H9 (cell line): ENCODE results near the gene SATB2. TPM values are rescaled to one million over a fixed set of nuclear protein-coding genes. Genes with fewer than 3 reads are reported as not detected.

ENCODE experiments used
- DNase-seq: peaks from one replicate; pipeline ENCODE4 v3.0.0-alpha.2; 2017
- H2AFZ ChIP-seq: one replicate; pipeline ENCODE4 v1.6.1; 2013; ENCODE audit warnings: mild to moderate bottlenecking, low read length, control low read depth, moderate library complexity
- H2AK5ac ChIP-seq: 2 replicates; pipeline ENCODE4 v1.6.1; 2013; ENCODE audit warnings: low read length, control low read depth, mixed read lengths; ENCODE audit not compliant: insufficient read length
- H2BK120ac ChIP-seq: one replicate; pipeline ENCODE4 v1.6.1; 2013; ENCODE audit warnings: low read depth, mild to moderate bottlenecking, low read length, control low read depth, inconsistent platforms; ENCODE audit not compliant: poor library complexity, severe bottlenecking
- H2BK12ac ChIP-seq: 2 replicates; pipeline ENCODE4 v1.6.1; 2013; ENCODE audit warnings: low read length, control low read depth, mixed read lengths, low read depth; ENCODE audit not compliant: insufficient read length
- H2BK15ac ChIP-seq: 2 replicates; pipeline ENCODE4 v1.6.1; 2013; ENCODE audit warnings: low read depth, low read length, control low read depth
- H2BK20ac ChIP-seq: one replicate; pipeline ENCODE4 v1.6.1; 2013; ENCODE audit warnings: low read depth, mild to moderate bottlenecking, low read length, control low read depth, inconsistent platforms; ENCODE audit not compliant: poor library complexity, severe bottlenecking
- H2BK5ac ChIP-seq: 2 replicates; pipeline ENCODE4 v1.6.1; 2013; ENCODE audit warnings: low read length, control low read depth, mixed read lengths; ENCODE audit not compliant: insufficient read length
- H3K14ac ChIP-seq: 2 replicates; pipeline ENCODE4 v1.6.1; 2013; ENCODE audit warnings: low read length, control low read depth; ENCODE audit not compliant: insufficient read depth
- H3K18ac ChIP-seq: 2 replicates; pipeline ENCODE4 v1.6.1; 2013; ENCODE audit warnings: low read depth, mild to moderate bottlenecking, mixed read lengths, low read length, control low read depth; ENCODE audit not compliant: insufficient read length
- H3K23ac ChIP-seq: 2 replicates; pipeline ENCODE4 v1.6.1; 2013; ENCODE audit warnings: low read length, control low read depth, mixed read lengths, low read depth; ENCODE audit not compliant: insufficient read length
- H3K23me2 ChIP-seq: 2 replicates; pipeline ENCODE4 v1.6.1; 2013; ENCODE audit warnings: low read depth, mild to moderate bottlenecking, mixed read lengths, low read length, control low read depth; ENCODE audit not compliant: insufficient read length, poor library complexity, severe bottlenecking
- H3K27ac ChIP-seq: 2 replicates; pipeline ENCODE4 v1.5.1; 2013; ENCODE audit warnings: low read length, control low read depth, mixed read lengths, low read depth; ENCODE audit not compliant: insufficient read length
- H3K27me3 ChIP-seq: 2 replicates; pipeline ENCODE4 v1.6.1; 2013; ENCODE audit warnings: low read length, control low read depth, inconsistent platforms; ENCODE audit not compliant: insufficient read depth
- H3K4ac ChIP-seq: 2 replicates; pipeline ENCODE4 v1.6.1; 2013; ENCODE audit warnings: low read depth, mild to moderate bottlenecking, control low read depth, inconsistent platforms, low read length, moderate library complexity
- H3K4me1 ChIP-seq: 2 replicates; pipeline ENCODE4 v1.6.1; 2013; ENCODE audit warnings: low read length, control low read depth, inconsistent platforms; ENCODE audit not compliant: insufficient read depth
- H3K4me2 ChIP-seq: 2 replicates; pipeline ENCODE4 v1.6.1; 2013; ENCODE audit warnings: low read length, control low read depth, mixed read lengths; ENCODE audit not compliant: insufficient read length, insufficient read depth
- H3K56ac ChIP-seq: 2 replicates; pipeline ENCODE4 v1.6.1; 2013; ENCODE audit warnings: low read depth, mild to moderate bottlenecking, mixed read lengths, low read length, control low read depth; ENCODE audit not compliant: insufficient read length
- H3K79me1 ChIP-seq: 2 replicates; pipeline ENCODE4 v1.6.1; 2013; ENCODE audit warnings: low read depth, mild to moderate bottlenecking, moderate library complexity, low read length, control low read depth, inconsistent platforms; ENCODE audit not compliant: insufficient read depth, poor library complexity, severe bottlenecking
- H3K79me2 ChIP-seq: 2 replicates; pipeline ENCODE4 v1.6.1; 2013; ENCODE audit warnings: low read length, control low read depth, inconsistent platforms; ENCODE audit not compliant: insufficient read depth
- H3K9ac ChIP-seq: 2 replicates; pipeline ENCODE4 v1.6.1; 2013; ENCODE audit warnings: low read length, control low read depth, mixed read lengths; ENCODE audit not compliant: insufficient read length; ENCODE audit errors: extremely low read depth
- H3K9me3 ChIP-seq: one replicate; pipeline ENCODE4 v1.6.1; 2013; ENCODE audit warnings: low read depth, low read length, inconsistent platforms; ENCODE audit not compliant: control insufficient read depth
- H3T11ph ChIP-seq: one replicate; pipeline ENCODE4 v1.6.1; 2013; ENCODE audit warnings: mild to moderate bottlenecking, low read length, control low read depth, inconsistent platforms
- H4K20me1 ChIP-seq: one replicate; pipeline ENCODE4 v1.6.1; 2013; ENCODE audit not compliant: control insufficient read depth, insufficient read length, insufficient read depth
- H4K5ac ChIP-seq: 2 replicates; pipeline ENCODE4 v1.6.1; 2013; ENCODE audit warnings: low read depth, mild to moderate bottlenecking, mixed read lengths, low read length, control low read depth; ENCODE audit not compliant: insufficient read length
- H4K8ac ChIP-seq: replicated peaks from 2 replicates; pipeline ENCODE4 v1.6.1; 2013; ENCODE audit warnings: low read length, control low read depth, mixed read lengths, low read depth; ENCODE audit not compliant: insufficient read length
- H4K91ac ChIP-seq: 2 replicates; pipeline ENCODE4 v1.6.1; 2013; ENCODE audit warnings: low read depth, mild to moderate bottlenecking, moderate library complexity, mixed read lengths, low read length, control low read depth; ENCODE audit not compliant: insufficient read length
- H3K27ac Mint-ChIP-seq, 3 experiments: 2 replicates in 2 of 3; 3 replicates in 1 of 3; pipeline ENCODE4 v1.8.0; 2020 to 2021; ENCODE audit warnings: mixed read lengths in 3 of 3, mild to moderate bottlenecking in 1 of 3, moderate library complexity in 1 of 3
- H3K27me3 Mint-ChIP-seq: 2 replicates; pipeline ENCODE4 v1.8.0; 2021; ENCODE audit warnings: low read depth, mild to moderate bottlenecking, moderate library complexity, mixed read lengths
- H3K36me3 Mint-ChIP-seq, 3 experiments: 2 replicates in 2 of 3; 3 replicates in 1 of 3; pipeline ENCODE4 v1.8.0; 2020 to 2021; ENCODE audit warnings: low read depth in 3 of 3, mixed read lengths in 3 of 3; ENCODE audit not compliant: insufficient read depth in 1 of 3
- H3K4me1 Mint-ChIP-seq, 2 experiments: 2 replicates each; pipeline ENCODE4 v1.8.0; 2020; ENCODE audit warnings: mixed read lengths in 2 of 2
- H3K4me3 Mint-ChIP-seq, 2 experiments: 2 replicates in 1 of 2; 3 replicates in 1 of 2; pipeline ENCODE4 v1.8.0; 2020 to 2021; ENCODE audit warnings: mild to moderate bottlenecking in 2 of 2, mixed read lengths in 2 of 2, moderate library complexity in 1 of 2
- H3K9me3 Mint-ChIP-seq, 2 experiments: 2 replicates in 1 of 2; 3 replicates in 1 of 2; pipeline ENCODE4 v1.8.0; 2020; ENCODE audit warnings: mild to moderate bottlenecking in 2 of 2, mixed read lengths in 2 of 2, moderate library complexity in 1 of 2
- WGBS: extraction: QIAGEN DNeasy Blood & Tissue Kit; methylation state at CpG from one replicate; pipeline ENCODE4 v1.1.7; 2013; ENCODE audit warnings: missing lambda C conversion rate, low lambda C conversion rate, mixed read lengths; ENCODE audit not compliant: insufficient read length; ENCODE audit errors: extremely low coverage; 5-methylcytosine and 5-hydroxymethylcytosine counted together
- total RNA-seq: library from RNA; stranded (reverse); gene quantifications from 2 replicates; pipeline ENCODE4 v1.2.1, GENCODE V29; 2021
- TF ChIP-seq, protein P1 (sequence below): fragments of 200-600 bp; sonication (generic); conservative IDR thresholded peaks from 3 replicates; pipeline ENCODE4 v1.8.0; 2021; ENCODE audit warnings: antibody characterized with exemption, mild to moderate bottlenecking

The SATB2 gene
- total RNA-seq, 1 experiment from 2014 or later, result 23.8 TPM

DNA sequence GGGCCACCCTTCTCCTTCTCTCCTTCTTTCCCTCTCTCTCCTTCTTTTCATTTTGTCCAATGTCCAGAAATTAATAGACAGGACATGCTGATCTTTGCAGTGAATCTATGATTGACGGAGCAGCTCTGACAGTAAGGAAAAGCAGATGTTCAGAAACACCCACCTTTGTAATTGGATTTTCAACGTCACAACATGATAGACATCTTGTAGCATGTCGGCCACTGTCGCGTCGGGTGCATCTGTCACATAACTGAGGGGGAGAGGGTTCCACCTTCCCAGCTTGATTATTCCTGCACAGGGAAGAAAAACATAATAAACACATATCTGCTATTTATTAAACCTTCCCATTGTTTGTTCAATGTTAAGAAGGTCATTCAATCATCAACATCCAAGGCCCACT, 76.2 kb downstream of the SATB2 start:
- WGBS, result no CpG with 5 or more reads among the region's 6 CpGs
- H3K4ac ChIP-seq, result no peak overlapping the region

More for the DNA sequence above, 76.2 kb downstream of the SATB2 start:
- Mint-ChIP-seq H3K36me3 (peaks cover 0 to 40% (median 0%) of the 10 kb centered on the region in 3 experiments; a peak in 2 of 7 replicates), H3K4me3 (no peak overlapping the region), H3K27ac (peak overlapping the region in 1 of 3 experiments; percentile 53; a peak in 2 of 7 replicates), H3K27me3 (no peaks in the 10 kb centered on the region), H3K4me1 (peaks cover 0 to 5% of the 10 kb centered on the region in 2 experiments; a peak in 2 of 4 replicates), H3K9me3 (no peaks in the 10 kb centered on the region)
- no peaks in the 10 kb centered on the region; the same call in 1 of the 2 replicates for H3K79me2 ChIP-seq
- no peak overlapping the region for H2AK5ac ChIP-seq
- no peak overlapping the region for H2BK12ac ChIP-seq
- H4K20me1 ChIP-seq, result no peaks in the 10 kb centered on the region
- H2BK120ac ChIP-seq, result no peak overlapping the region
- H3T11ph ChIP-seq, result no peak overlapping the region
- TF ChIP-seq, protein P1, sequence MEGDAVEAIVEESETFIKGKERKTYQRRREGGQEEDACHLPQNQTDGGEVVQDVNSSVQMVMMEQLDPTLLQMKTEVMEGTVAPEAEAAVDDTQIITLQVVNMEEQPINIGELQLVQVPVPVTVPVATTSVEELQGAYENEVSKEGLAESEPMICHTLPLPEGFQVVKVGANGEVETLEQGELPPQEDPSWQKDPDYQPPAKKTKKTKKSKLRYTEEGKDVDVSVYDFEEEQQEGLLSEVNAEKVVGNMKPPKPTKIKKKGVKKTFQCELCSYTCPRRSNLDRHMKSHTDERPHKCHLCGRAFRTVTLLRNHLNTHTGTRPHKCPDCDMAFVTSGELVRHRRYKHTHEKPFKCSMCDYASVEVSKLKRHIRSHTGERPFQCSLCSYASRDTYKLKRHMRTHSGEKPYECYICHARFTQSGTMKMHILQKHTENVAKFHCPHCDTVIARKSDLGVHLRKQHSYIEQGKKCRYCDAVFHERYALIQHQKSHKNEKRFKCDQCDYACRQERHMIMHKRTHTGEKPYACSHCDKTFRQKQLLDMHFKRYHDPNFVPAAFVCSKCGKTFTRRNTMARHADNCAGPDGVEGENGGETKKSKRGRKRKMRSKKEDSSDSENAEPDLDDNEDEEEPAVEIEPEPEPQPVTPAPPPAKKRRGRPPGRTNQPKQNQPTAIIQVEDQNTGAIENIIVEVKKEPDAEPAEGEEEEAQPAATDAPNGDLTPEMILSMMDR, result no peak
- no peaks in the 10 kb centered on the region for H3K9me3 ChIP-seq
- H4K8ac ChIP-seq, result no peak overlapping the region
- no peak overlapping the region for H3K56ac ChIP-seq
- no peaks in the 10 kb centered on the region; the same call in 1 of the 2 replicates for H3K4me1 ChIP-seq
- no peak overlapping the region for H2BK5ac ChIP-seq
- no peaks in the 10 kb centered on the region for H3K79me1 ChIP-seq
- no peak overlapping the region for H2BK20ac ChIP-seq
- no peak overlapping the region for H4K91ac ChIP-seq
- H2BK15ac ChIP-seq, result no peak overlapping the region
- no peak for DNase-seq
- H2AFZ ChIP-seq, result no peak overlapping the region
- no peak overlapping the region for H3K4me2 ChIP-seq
- no peak overlapping the region for H4K5ac ChIP-seq
- H3K27me3 ChIP-seq, result no peaks in the 10 kb centered on the region
- no peaks in the 10 kb centered on the region for H3K23me2 ChIP-seq
- H3K23ac ChIP-seq, result no peak overlapping the region
- no peak overlapping the region for H3K9ac ChIP-seq
- no peak overlapping the region for H3K18ac ChIP-seq
- no peak overlapping the region for H3K14ac ChIP-seq
- no peak overlapping the region for H3K27ac ChIP-seq
